IMR-90 (cell line): ENCODE measurements around the gene EIF2S2. TPM values are rescaled to one million over a fixed set of nuclear protein-coding genes. Genes with fewer than 3 reads are reported as not detected.
"Not testable (repeated sequence)": the region's sequence is repeated elsewhere in the genome, so short reads cannot be mapped to it uniquely, and the experiment has no call there.

Experiments
- ATAC-seq: fragments of 200-7000 bp; cut with Tn5 transposase; 2 replicates; pipeline ENCODE4 v1.9.1; 2020; ENCODE audit warnings: low read depth, mild to moderate bottlenecking, moderate library complexity
- BruUV-seq: library from RNA; stranded (reverse); fragments of 400-500 nt; replicated peaks from 2 replicates; lab custom pipeline; 2021; lab: Mats Ljungman, UMichigan
- CTCF ChIA-PET: fragments of 300-600 bp; formaldehyde crosslinking; extraction: SDS; loops from one replicate; lab custom pipeline; 2021; ENCODE audit warnings: antibody characterized with exemption; lab: Yijun Ruan, JAX
- POLR2A ChIA-PET: fragments of 300-600 bp; sonication (Branson Sonifier 250); formaldehyde crosslinking; loops from one replicate; lab custom pipeline; 2022; ENCODE audit warnings: antibody characterized with exemption; ENCODE audit not compliant: unreplicated experiment; lab: Charles Lee
- DNase-seq: peaks from one replicate; pipeline ENCODE4 v3.0.0; 2013
- H2AFZ ChIP-seq: replicated peaks from 2 replicates; pipeline ENCODE3; 2013; ENCODE audit warnings: low read length, mild to moderate bottlenecking; ENCODE audit not compliant: poor library complexity
- H2AK5ac ChIP-seq: 2 replicates; pipeline ENCODE4 v1.6.1; 2013; ENCODE audit warnings: low read depth, low read length, inconsistent platforms
- H2AK9ac ChIP-seq: replicated peaks from 2 replicates; pipeline ENCODE3; 2013; ENCODE audit warnings: mild to moderate bottlenecking, low read depth, low read length, moderate library complexity; ENCODE audit not compliant: poor library complexity
- H2BK120ac ChIP-seq: 2 replicates; pipeline ENCODE4 v1.6.1; 2013; ENCODE audit warnings: low read depth, low read length, inconsistent platforms
- H2BK15ac ChIP-seq: 3 replicates; pipeline ENCODE4 v1.6.1; 2013; ENCODE audit warnings: low read depth, low read length, inconsistent platforms
- H2BK20ac ChIP-seq: 2 replicates; pipeline ENCODE4 v1.6.1; 2013; ENCODE audit warnings: low read depth, mild to moderate bottlenecking, inconsistent platforms, low read length, moderate library complexity
- H2BK5ac ChIP-seq: 2 replicates; pipeline ENCODE4 v1.6.1; 2013; ENCODE audit warnings: mild to moderate bottlenecking, low read depth, low read length, inconsistent platforms; ENCODE audit not compliant: poor library complexity, severe bottlenecking
- H3K14ac ChIP-seq: replicated peaks from 2 replicates; pipeline ENCODE4 v1.6.1; 2013; ENCODE audit warnings: low read depth, low read length, inconsistent platforms
- H3K18ac ChIP-seq: 2 replicates; pipeline ENCODE4 v1.6.1; 2013; ENCODE audit warnings: low read depth, low read length, control low read depth
- H3K23ac ChIP-seq: 2 replicates; pipeline ENCODE4 v1.6.1; 2013; ENCODE audit warnings: low read depth, low read length, inconsistent platforms
- H3K27ac ChIP-seq: 2 replicates; pipeline ENCODE4 v1.5.1; 2013; ENCODE audit warnings: mild to moderate bottlenecking, control low read depth, low read length; ENCODE audit not compliant: insufficient read depth
- H3K27me3 ChIP-seq: 2 replicates; pipeline ENCODE4 v1.6.1; 2013; ENCODE audit warnings: low read length; ENCODE audit not compliant: control insufficient read depth, insufficient read depth
- H3K36me3 ChIP-seq: 2 replicates; pipeline ENCODE4 v1.6.1; 2013; ENCODE audit warnings: low read length, mixed read lengths; ENCODE audit not compliant: control insufficient read depth, insufficient read depth
- H3K4ac ChIP-seq: 2 replicates; pipeline ENCODE4 v1.6.1; 2013; ENCODE audit warnings: low read depth, low read length, inconsistent platforms
- H3K4me1 ChIP-seq: 2 replicates; pipeline ENCODE4 v1.6.1; 2013; ENCODE audit warnings: low read length, mixed read lengths; ENCODE audit not compliant: control insufficient read depth, insufficient read depth
- H3K4me2 ChIP-seq: 2 replicates; pipeline ENCODE4 v1.6.1; 2013; ENCODE audit warnings: low read depth, mild to moderate bottlenecking, control low read depth, low read length, moderate library complexity
- H3K4me3 ChIP-seq: 2 replicates; pipeline ENCODE4 v1.5.1; 2013; ENCODE audit warnings: low read depth, mild to moderate bottlenecking, control low read depth, low read length, moderate library complexity; ENCODE audit not compliant: insufficient read depth
- H3K56ac ChIP-seq: 2 replicates; pipeline ENCODE4 v1.6.1; 2013; ENCODE audit warnings: low read length, inconsistent platforms; ENCODE audit not compliant: insufficient read depth; ENCODE audit errors: extremely low read depth
- H3K79me1 ChIP-seq, 2 experiments: 2 replicates each; pipeline ENCODE4 v1.6.1; 2013; ENCODE audit warnings: low read length in 2 of 2, inconsistent platforms in 1 of 2, low read depth in 1 of 2
- H3K9ac ChIP-seq: 2 replicates; pipeline ENCODE4 v1.6.1; 2013; ENCODE audit warnings: low read depth, low read length, control low read depth
- H3K9me1 ChIP-seq: 2 replicates; pipeline ENCODE4 v1.6.1; 2013; ENCODE audit warnings: low read length, inconsistent platforms; ENCODE audit not compliant: insufficient read depth
- H3K9me3 ChIP-seq: 2 replicates; pipeline ENCODE4 v1.6.1; 2013; ENCODE audit warnings: low read length; ENCODE audit not compliant: control insufficient read depth, insufficient read depth
- H4K20me1 ChIP-seq: 2 replicates; pipeline ENCODE4 v1.6.1; 2013; ENCODE audit warnings: low read length, inconsistent platforms; ENCODE audit not compliant: insufficient read depth
- H4K5ac ChIP-seq: 2 replicates; pipeline ENCODE4 v1.6.1; 2013; ENCODE audit warnings: mild to moderate bottlenecking, low read depth, low read length, control low read depth
- H4K8ac ChIP-seq, 2 experiments: 2 replicates each; pipeline ENCODE4 v1.6.1; 2013; ENCODE audit warnings: low read depth in 2 of 2, low read length in 2 of 2, control low read depth in 1 of 2, inconsistent platforms in 1 of 2
- H4K91ac ChIP-seq: 2 replicates; pipeline ENCODE4 v1.6.1; 2013; ENCODE audit warnings: low read depth, low read length, inconsistent platforms; ENCODE audit not compliant: insufficient read depth
- WGBS, 2 experiments: methylation state at CpG; one replicate each; pipeline versions ENCODE4 v1.1.5 to v1.1.7; 2013; ENCODE audit warnings: missing lambda C conversion rate in 2 of 2; ENCODE audit not compliant: insufficient read length in 1 of 2; ENCODE audit errors: extremely low coverage in 2 of 2; 5-methylcytosine and 5-hydroxymethylcytosine counted together
- dilution Hi-C: fragments of 300-500 bp; cut with HindIII; formaldehyde crosslinking; loops from one replicate; pipeline ENCODE4 v1.14.3; 2018; ENCODE audit warnings: low sequenced_read_pairs; ENCODE audit not compliant: unreplicated experiment
- in situ Hi-C: fragments of 300-500 bp; cut with MboI; formaldehyde crosslinking; loops from 3 replicates; pipeline ENCODE4 v1.14.3; 2019; ENCODE audit warnings: low sequenced_read_pairs, inconsistent platforms, mixed read lengths
- intact Hi-C: fragments of 100-400 bp; cut with micrococcal nuclease; formaldehyde crosslinking; loops from 2 replicates; pipeline ENCODE4 v1.10.0; 2022
- polyA plus RNA-seq, 3 experiments: library from polyadenylated mRNA; depleted of rRNA; stranded (reverse); fragments of >200 nt; gene quantifications; 2 replicates each; pipeline ENCODE4 v1.2.3, GENCODE V29; 2012; ENCODE audit warnings: low replicate concordance in 1 of 3
- total RNA-seq: library from RNA; depleted of rRNA; stranded (reverse); fragments of >200 nt; gene quantifications from 2 replicates; pipeline ENCODE4 v1.2.3, GENCODE V29; 2012

Gene EIF2S2
- total and polyA plus RNA-seq, 2 of the 4 experiments (the other 2 are of a cell fraction) = 61.7 to 66.9 TPM

DNA sequence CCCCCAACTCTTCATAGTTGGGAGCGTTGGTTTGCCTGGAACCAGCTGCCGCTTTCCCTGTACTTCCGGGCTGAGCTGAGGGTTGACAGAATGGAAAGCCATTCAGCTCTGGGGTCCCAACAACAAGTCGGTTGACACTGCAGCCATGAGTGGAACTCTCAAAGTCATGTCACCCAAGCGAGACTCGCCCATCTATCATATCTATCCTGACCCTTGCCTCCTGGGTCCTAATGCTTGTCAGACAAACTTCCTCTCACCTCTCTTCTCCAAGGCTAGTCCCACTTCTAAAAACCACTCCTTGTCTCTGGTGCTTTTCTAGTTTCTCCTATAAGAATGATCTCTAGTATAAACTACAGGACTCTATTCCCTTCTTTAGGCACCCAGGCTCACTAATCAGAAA, 41.1 kb upstream of the EIF2S2 start:
- CTCF ChIA-PET, H4K91ac ChIP-seq, H3K36me3 ChIP-seq, H3K4ac ChIP-seq, H3K14ac ChIP-seq, H3K18ac ChIP-seq, BruUV-seq, H2BK20ac ChIP-seq, intact Hi-C loops, H3K9me1 ChIP-seq, H3K4me1 ChIP-seq, H2BK5ac ChIP-seq, POLR2A ChIA-PET, H2AK9ac ChIP-seq, H3K9me3 ChIP-seq, ATAC-seq, H3K27ac ChIP-seq, H4K5ac ChIP-seq, H3K4me2 ChIP-seq, in situ Hi-C loops, H3K79me1 ChIP-seq, H4K8ac ChIP-seq, H2BK15ac ChIP-seq, H3K9ac ChIP-seq, H4K20me1 ChIP-seq, dilution Hi-C loops, H3K56ac ChIP-seq, H3K4me3 ChIP-seq, H2AFZ ChIP-seq, H2AK5ac ChIP-seq, DNase-seq, H3K23ac ChIP-seq, H2BK120ac ChIP-seq: not testable (repeated sequence)
- WGBS, 2 experiments = 70% methylated on average over 6 of the region's 6 CpGs; no CpG with 5 or more reads in 1 of the 2 experiments
- peaks cover 17% of the 10 kb centered on the region for H3K27me3 ChIP-seq
